ENCODE data around the gene NECTIN1.

Gene NECTIN1

DNA sequence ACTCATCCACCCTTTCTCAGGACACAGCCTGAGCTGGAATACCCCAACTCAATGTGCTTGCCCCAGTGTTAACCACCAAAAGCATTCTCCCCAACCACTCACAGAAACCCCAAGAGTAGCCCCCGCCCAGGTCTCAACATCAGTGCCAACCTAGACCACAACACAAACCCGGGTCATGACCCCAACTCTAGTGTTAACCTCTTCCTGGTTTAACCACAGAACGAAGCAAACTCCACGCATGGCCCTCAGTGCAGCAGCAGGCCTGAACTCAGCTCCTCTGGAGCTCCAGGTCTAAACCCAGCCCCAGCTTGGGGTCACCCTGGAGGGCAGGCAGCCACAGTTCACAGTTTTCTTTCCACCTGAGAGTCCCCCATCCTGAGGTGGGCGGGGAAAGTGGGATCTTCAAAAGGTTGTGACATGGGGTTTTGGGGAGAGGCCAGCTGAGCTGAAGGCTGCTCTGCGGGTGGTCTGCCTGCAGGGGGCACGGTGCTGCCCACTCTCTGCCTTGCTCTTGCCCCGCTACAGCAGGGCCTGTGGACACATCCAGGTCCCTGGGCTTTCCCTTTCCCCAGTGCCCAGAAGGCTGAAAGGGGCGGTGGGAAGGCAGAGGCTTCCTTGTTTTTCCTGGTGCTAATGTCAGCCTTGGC, 37.9 kb downstream of the NECTIN1 start:
- in situ Hi-C loops (cut with HindIII; ENCODE audit: low pct_ligation_motif_present, low sequenced_read_pairs) = no loop called here
- Histone ChIP-seq H3K27me3 (replicated peaks) (no peaks in the 10 kb centered on the region), H3K36me3 (replicated peaks) (no peaks in the 10 kb centered on the region), H3K27ac (no peak overlapping the region), H3K4me3 (ENCODE audit: low read depth, low read length) (no peak overlapping the region)
- no peak for DNase-seq
- TF ChIP-seq, protein P1, sequence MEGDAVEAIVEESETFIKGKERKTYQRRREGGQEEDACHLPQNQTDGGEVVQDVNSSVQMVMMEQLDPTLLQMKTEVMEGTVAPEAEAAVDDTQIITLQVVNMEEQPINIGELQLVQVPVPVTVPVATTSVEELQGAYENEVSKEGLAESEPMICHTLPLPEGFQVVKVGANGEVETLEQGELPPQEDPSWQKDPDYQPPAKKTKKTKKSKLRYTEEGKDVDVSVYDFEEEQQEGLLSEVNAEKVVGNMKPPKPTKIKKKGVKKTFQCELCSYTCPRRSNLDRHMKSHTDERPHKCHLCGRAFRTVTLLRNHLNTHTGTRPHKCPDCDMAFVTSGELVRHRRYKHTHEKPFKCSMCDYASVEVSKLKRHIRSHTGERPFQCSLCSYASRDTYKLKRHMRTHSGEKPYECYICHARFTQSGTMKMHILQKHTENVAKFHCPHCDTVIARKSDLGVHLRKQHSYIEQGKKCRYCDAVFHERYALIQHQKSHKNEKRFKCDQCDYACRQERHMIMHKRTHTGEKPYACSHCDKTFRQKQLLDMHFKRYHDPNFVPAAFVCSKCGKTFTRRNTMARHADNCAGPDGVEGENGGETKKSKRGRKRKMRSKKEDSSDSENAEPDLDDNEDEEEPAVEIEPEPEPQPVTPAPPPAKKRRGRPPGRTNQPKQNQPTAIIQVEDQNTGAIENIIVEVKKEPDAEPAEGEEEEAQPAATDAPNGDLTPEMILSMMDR (IDR thresholded peaks at IDR 0.05; ENCODE audit: low read depth, low read length, missing control alignments) = peak; percentile 42

DNA sequence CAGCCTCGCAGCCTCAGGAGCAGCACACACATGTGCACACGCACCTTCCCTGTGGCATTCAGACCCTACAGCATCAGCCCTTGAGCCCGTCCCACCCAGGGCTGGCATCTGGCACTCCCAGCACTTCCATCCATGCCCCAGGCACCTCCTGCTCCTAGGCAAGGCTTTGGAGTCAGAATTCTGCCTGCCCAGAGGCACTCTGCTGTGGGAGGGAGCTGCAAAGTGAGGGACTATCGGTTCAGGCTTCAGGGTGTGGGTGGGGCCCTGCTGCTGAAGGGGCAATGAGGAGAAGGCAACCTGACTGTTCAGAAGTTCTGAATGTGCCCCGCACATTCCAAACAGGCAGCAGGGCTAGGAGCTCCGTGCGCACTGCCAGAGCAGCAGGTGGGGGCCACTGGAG, 39.7 kb downstream of the NECTIN1 start:
- DNase-seq = no peak
- Histone ChIP-seq H3K36me3 (replicated peaks) (no peaks in the 10 kb centered on the region), H3K4me3 (ENCODE audit: low read depth, low read length) (no peak overlapping the region), H3K27me3 (replicated peaks) (no peaks in the 10 kb centered on the region), H3K27ac (no peak overlapping the region)
- in situ Hi-C loops (cut with HindIII; ENCODE audit: low pct_ligation_motif_present, low sequenced_read_pairs) = no loop called here
- TF ChIP-seq, protein P1 (IDR thresholded peaks at IDR 0.05; ENCODE audit: low read depth, low read length, missing control alignments) = no peak

DNA sequence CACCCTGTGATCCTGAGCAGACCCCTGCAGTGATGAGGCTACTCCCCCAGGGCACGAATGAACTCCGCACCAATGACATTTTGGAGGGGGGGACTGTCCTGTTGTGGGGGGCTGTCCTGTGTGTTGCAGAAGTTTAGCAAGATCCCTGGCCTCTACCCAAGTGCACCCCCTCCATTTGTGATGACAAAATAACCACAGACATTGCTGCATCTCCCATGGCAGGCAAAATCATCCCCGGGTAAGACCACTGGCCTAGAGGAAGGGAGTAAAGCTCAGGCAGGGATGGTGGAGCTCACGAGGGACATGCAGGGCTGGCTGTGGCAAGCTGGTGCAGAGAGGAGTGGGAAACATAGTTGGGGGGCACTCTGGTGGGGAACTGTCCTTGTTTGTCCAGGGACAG, 40.6 kb downstream of the NECTIN1 start:
- no peaks in the 10 kb centered on the region for H3K36me3 ChIP-seq (replicated peaks)
- no peak overlapping the region for H3K4me3 ChIP-seq (ENCODE audit: low read depth, low read length)
- H3K27ac ChIP-seq = no peak overlapping the region
- DNase-seq = no peak
- H3K27me3 ChIP-seq (replicated peaks) = no peaks in the 10 kb centered on the region
- TF ChIP-seq, protein P1 (IDR thresholded peaks at IDR 0.05; ENCODE audit: low read depth, low read length, missing control alignments) = no peak
- in situ Hi-C loops (cut with HindIII; ENCODE audit: low pct_ligation_motif_present, low sequenced_read_pairs) = no loop called here

DNA sequence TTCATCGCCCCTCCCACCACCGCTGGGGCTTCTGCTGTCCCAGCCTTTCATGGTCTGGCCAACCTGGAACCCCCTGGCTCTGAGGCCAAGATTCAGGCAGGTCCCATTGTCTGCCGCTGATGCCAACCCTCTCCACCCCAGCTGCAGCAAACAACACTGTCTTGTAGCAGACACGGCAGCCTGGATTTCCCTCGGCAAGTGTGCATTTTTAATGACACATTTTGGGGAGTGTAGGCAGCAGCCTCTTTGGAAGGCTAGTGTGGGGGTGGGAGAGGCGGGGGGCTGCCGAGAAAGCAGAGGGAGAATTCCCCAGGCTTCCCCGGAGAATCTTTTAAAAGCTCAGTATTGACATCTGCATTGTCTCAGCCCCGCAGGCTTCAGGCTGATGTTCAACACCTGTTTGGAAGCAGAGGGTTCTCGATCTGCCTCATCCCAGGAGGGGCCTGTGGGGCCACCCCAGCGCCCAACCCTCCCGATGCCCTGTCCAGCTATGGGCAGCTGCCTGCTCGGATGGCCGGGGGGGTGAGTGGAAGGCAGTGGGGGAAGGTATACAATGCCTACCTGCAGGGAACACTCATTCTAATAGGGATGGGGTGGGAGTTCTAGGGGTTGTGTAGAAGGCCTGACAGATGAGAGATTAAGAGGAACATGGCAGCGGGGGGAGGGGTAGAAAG, 41.5 kb downstream of the NECTIN1 start:
- H3K27ac ChIP-seq = no peak overlapping the region
- H3K36me3 ChIP-seq (replicated peaks) = no peaks in the 10 kb centered on the region
- no peak for DNase-seq
- in situ Hi-C loops (cut with HindIII; ENCODE audit: low pct_ligation_motif_present, low sequenced_read_pairs) = no loop called here
- H3K27me3 ChIP-seq (replicated peaks) = no peaks in the 10 kb centered on the region
- no peak overlapping the region for H3K4me3 ChIP-seq (ENCODE audit: low read depth, low read length)
- TF ChIP-seq, protein P1 (IDR thresholded peaks at IDR 0.05; ENCODE audit: low read depth, low read length, missing control alignments) = no peak

DNA sequence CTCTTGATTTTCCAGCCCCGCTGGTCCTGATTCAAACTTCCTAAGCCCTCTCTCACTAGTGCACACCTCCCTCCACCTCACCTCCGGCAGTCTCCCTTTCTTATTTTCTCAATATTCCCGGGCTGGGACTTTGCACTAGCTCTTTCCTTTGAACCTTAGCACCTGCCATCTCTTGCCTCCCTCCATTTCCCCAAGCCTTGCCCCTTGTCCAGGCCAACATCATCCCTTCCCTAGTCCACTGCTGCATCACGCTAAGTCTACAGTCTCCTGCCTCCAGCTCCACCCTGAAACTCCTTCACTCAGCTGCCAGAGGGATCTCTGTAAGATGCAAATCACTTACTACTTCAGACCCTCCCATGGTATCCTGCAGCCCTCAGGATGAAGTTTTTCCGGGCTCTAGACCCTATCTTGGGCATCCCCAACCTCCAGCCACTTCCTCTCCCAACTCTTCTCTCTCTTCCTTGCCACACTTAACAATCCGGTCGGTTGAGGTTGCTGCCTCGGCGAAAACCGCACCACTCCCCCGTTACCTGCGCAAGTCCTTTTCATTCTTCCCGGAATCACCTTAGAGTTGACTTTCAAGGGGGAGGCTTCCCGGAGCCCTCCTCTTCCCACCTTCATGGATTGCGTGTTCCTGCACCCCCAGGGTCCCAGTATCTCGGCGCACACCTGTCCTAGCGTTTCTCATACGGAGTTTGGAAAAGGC, 42.7 kb downstream of the NECTIN1 start:
- no peak for DNase-seq
- H3K4me3 ChIP-seq (ENCODE audit: low read depth, low read length) = no peak overlapping the region
- no peak overlapping the region for H3K27ac ChIP-seq
- H3K27me3 ChIP-seq (replicated peaks) = no peaks in the 10 kb centered on the region
- TF ChIP-seq, protein P1 (IDR thresholded peaks at IDR 0.05; ENCODE audit: low read depth, low read length, missing control alignments) = no peak
- H3K36me3 ChIP-seq (replicated peaks) = no peaks in the 10 kb centered on the region
- in situ Hi-C loops (cut with HindIII; ENCODE audit: low pct_ligation_motif_present, low sequenced_read_pairs) = no loop called here

All from brain microvascular endothelial cell (primary cell).